HL-60 (cell line): Measurements from ENCODE around the gene PRRT1.
"Not testable (repeated sequence)": the region's sequence is repeated elsewhere in the genome, so short reads cannot be mapped to it uniquely, and the experiment has no call there.

Source experiments
- DNase-seq, 2 experiments: peaks; one replicate each; pipeline ENCODE4 v3.0.0-alpha.2; 2010 to 2020; ENCODE audit warnings: low read depth in 1 of 2, low spot score in 1 of 2
- H3K27ac ChIP-seq: fragments of 250-450 bp; sonication (Bioruptor Pico); replicated peaks from 2 replicates; pipeline ENCODE4 v1.5.1; 2020; ENCODE audit warnings: mild to moderate bottlenecking, moderate library complexity
- H3K27me3 ChIP-seq: fragments of 250-450 bp; sonication (Bioruptor Pico); 2 replicates; pipeline ENCODE4 v1.5.1; 2021; ENCODE audit warnings: mild to moderate bottlenecking, moderate library complexity; ENCODE audit not compliant: insufficient read depth, poor library complexity, severe bottlenecking
- H3K4me3 ChIP-seq: replicated peaks from 2 replicates; pipeline ENCODE4 v1.5.1; 2011; ENCODE audit warnings: mild to moderate bottlenecking, control low read depth, low read length; ENCODE audit not compliant: insufficient read depth
- GABPA ChIP-seq: IDR thresholded peaks from 2 replicates; pipeline ENCODE4 v1.6.1; 2012; ENCODE audit warnings: low read depth
- POLR2AphosphoS5 ChIP-seq: IDR thresholded peaks from 2 replicates; pipeline ENCODE4 v1.6.1; 2012; ENCODE audit warnings: low read depth
- SPI1 ChIP-seq: IDR thresholded peaks from 2 replicates; pipeline ENCODE4 v1.6.1; 2012; ENCODE audit warnings: low read depth, mild to moderate bottlenecking, borderline replicate concordance
- TF ChIP-seq, protein P1 (sequence below): IDR thresholded peaks from 2 replicates; pipeline ENCODE4 v1.6.1; 2012; ENCODE audit warnings: low read depth; ENCODE audit not compliant: insufficient replicate concordance
- TF ChIP-seq, protein P2 (sequence below): IDR thresholded peaks from one replicate; pipeline ENCODE4 v1.5.1; 2011; ENCODE audit warnings: low read length, control low read depth, inconsistent platforms; ENCODE audit not compliant: insufficient read depth

PRRT1 gene

DNA sequence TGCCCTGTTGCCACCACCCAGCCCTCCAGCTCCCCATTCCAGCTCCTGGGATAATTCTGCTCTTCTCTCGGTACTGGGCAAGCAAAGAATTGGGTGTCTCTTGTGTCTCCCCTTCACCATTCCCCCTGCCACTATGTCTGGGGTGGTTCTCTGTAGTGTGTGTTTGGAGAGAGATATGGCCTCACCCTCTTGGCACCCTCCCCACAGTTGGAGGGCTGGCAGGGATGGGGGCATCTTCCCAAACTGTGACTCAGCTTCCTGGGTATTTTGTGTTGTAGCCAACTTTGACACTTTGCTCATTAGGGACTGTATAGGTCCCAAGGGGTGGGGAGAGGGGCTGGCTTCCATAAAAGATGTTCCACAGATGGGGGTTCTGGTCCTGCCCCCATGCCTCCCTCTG is 44.3 kb downstream of the PRRT1 start:
- TF ChIP-seq, protein P1, sequence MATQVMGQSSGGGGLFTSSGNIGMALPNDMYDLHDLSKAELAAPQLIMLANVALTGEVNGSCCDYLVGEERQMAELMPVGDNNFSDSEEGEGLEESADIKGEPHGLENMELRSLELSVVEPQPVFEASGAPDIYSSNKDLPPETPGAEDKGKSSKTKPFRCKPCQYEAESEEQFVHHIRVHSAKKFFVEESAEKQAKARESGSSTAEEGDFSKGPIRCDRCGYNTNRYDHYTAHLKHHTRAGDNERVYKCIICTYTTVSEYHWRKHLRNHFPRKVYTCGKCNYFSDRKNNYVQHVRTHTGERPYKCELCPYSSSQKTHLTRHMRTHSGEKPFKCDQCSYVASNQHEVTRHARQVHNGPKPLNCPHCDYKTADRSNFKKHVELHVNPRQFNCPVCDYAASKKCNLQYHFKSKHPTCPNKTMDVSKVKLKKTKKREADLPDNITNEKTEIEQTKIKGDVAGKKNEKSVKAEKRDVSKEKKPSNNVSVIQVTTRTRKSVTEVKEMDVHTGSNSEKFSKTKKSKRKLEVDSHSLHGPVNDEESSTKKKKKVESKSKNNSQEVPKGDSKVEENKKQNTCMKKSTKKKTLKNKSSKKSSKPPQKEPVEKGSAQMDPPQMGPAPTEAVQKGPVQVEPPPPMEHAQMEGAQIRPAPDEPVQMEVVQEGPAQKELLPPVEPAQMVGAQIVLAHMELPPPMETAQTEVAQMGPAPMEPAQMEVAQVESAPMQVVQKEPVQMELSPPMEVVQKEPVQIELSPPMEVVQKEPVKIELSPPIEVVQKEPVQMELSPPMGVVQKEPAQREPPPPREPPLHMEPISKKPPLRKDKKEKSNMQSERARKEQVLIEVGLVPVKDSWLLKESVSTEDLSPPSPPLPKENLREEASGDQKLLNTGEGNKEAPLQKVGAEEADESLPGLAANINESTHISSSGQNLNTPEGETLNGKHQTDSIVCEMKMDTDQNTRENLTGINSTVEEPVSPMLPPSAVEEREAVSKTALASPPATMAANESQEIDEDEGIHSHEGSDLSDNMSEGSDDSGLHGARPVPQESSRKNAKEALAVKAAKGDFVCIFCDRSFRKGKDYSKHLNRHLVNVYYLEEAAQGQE: no peak
- TF ChIP-seq SPI1 (no peak), POLR2AphosphoS5 (no peak), GABPA (no peak)
- TF ChIP-seq, protein P2, sequence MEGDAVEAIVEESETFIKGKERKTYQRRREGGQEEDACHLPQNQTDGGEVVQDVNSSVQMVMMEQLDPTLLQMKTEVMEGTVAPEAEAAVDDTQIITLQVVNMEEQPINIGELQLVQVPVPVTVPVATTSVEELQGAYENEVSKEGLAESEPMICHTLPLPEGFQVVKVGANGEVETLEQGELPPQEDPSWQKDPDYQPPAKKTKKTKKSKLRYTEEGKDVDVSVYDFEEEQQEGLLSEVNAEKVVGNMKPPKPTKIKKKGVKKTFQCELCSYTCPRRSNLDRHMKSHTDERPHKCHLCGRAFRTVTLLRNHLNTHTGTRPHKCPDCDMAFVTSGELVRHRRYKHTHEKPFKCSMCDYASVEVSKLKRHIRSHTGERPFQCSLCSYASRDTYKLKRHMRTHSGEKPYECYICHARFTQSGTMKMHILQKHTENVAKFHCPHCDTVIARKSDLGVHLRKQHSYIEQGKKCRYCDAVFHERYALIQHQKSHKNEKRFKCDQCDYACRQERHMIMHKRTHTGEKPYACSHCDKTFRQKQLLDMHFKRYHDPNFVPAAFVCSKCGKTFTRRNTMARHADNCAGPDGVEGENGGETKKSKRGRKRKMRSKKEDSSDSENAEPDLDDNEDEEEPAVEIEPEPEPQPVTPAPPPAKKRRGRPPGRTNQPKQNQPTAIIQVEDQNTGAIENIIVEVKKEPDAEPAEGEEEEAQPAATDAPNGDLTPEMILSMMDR: no peak
- peaks cover 11% of the 10 kb centered on the region for H3K27me3 ChIP-seq
- H3K27ac ChIP-seq: no peak overlapping the region
- DNase-seq: no peak
- no peak overlapping the region for H3K4me3 ChIP-seq

GRCh38 chr6:32105433-32105832 is 46.3 kb downstream of the PRRT1 start:
- no peak for DNase-seq
- no peak overlapping the region for H3K4me3 ChIP-seq
- H3K27me3 ChIP-seq: peaks cover 11% of the 10 kb centered on the region
- TF ChIP-seq, protein P1: peak; percentile 92
- TF ChIP-seq POLR2AphosphoS5: no peak
- TF ChIP-seq, protein P2: no peak
- H3K27ac ChIP-seq: no peak overlapping the region

GRCh38 chr6:32102255-32102654 is 49.5 kb downstream of the PRRT1 start:
- Histone ChIP-seq H3K4me3 (no peak overlapping the region), H3K27me3 (peaks cover 8% of the 10 kb centered on the region), H3K27ac (no peak overlapping the region)
- TF ChIP-seq SPI1 (no peak), POLR2AphosphoS5 (no peak), GABPA (no peak)
- TF ChIP-seq, protein P2: no peak
- TF ChIP-seq, protein P1: no peak
- DNase-seq: no peak

GRCh38 chr6:32100251-32100650 is 51.5 kb downstream of the PRRT1 start:
- DNase-seq, H3K4me3 ChIP-seq, H3K27ac ChIP-seq: not testable (repeated sequence)
- H3K27me3 ChIP-seq: peaks cover 25% of the 10 kb centered on the region
